Choroid plexus epithelial cell (primary cell): Measurements from ENCODE around the gene BMP7.

Source experiments
- DNase-seq: peaks from one replicate; pipeline ENCODE4 v3.0.0-alpha.2; 2010; ENCODE audit warnings: low read depth
- H3K4me3 ChIP-seq: 2 replicates; pipeline ENCODE4 v1.5.1; 2011; ENCODE audit warnings: low read depth, mild to moderate bottlenecking, control low read depth, low read length, moderate library complexity
- CTCF ChIP-seq: conservative IDR thresholded peaks from 2 replicates; pipeline ENCODE4 v1.5.1; 2011; ENCODE audit warnings: low read depth, mild to moderate bottlenecking, control low read depth, inconsistent platforms, low read length, moderate library complexity

BMP7 gene

GRCh38 chr20:57220337-57221145 lies 45.9 kb downstream of the BMP7 start:
- no peak for TF ChIP-seq CTCF
- no peak overlapping the region for H3K4me3 ChIP-seq
- DNase-seq = no peak

GRCh38 chr20:57219071-57219677 lies 47.3 kb downstream of the BMP7 start:
- no peak for DNase-seq
- no peak for TF ChIP-seq CTCF
- no peak overlapping the region for H3K4me3 ChIP-seq

GRCh38 chr20:57218489-57218888 lies 48.0 kb downstream of the BMP7 start:
- no peak overlapping the region for H3K4me3 ChIP-seq
- DNase-seq = no peak
- no peak for TF ChIP-seq CTCF

- TF ChIP-seq CTCF = no peak
- DNase-seq = no peak
- no peak overlapping the region for H3K4me3 ChIP-seq
Measured at GRCh38 chr20:57217802-57218201, 48.6 kb downstream of the BMP7 start.

GRCh38 chr20:57216669-57217068 lies 49.8 kb downstream of the BMP7 start:
- TF ChIP-seq CTCF = no peak

GRCh38 chr20:57215826-57216471 lies 50.5 kb downstream of the BMP7 start:
- DNase-seq = no peak
- no peak for TF ChIP-seq CTCF
- no peak overlapping the region for H3K4me3 ChIP-seq

More at GRCh38 chr20:57216669-57217068, 49.8 kb downstream of the BMP7 start:
- H3K4me3 ChIP-seq = no peak overlapping the region
- no peak for DNase-seq

- no peak for DNase-seq
- no peak overlapping the region for H3K4me3 ChIP-seq
- no peak for TF ChIP-seq CTCF
Measured at GRCh38 chr20:57215426-57215825, 51.0 kb downstream of the BMP7 start.
